HEK293 (cell line): ENCODE measurements around the gene ERF.

Experiments
- BCL11A ChIP-seq: fragments of 450-650 bp; formaldehyde crosslinking; IDR thresholded peaks from 2 replicates; pipeline ENCODE4 v1.5.1; 2016; ENCODE audit warnings: low read depth, missing biosample characterization, missing genetic modification characterization
- KLF10 ChIP-seq: fragments of 450-650 bp; IDR thresholded peaks from 2 replicates; pipeline ENCODE4 v1.5.1; 2018; ENCODE audit warnings: missing biosample characterization, mild to moderate bottlenecking, missing genetic modification characterization
- OSR2 ChIP-seq: fragments of 450-650 bp; formaldehyde crosslinking; IDR thresholded peaks from 2 replicates; pipeline ENCODE4 v1.5.1; 2016; ENCODE audit warnings: missing biosample characterization, missing genetic modification characterization
- TSHZ1 ChIP-seq: fragments of 450-650 bp; formaldehyde crosslinking; IDR thresholded peaks from 2 replicates; pipeline ENCODE4 v1.5.1; 2016; ENCODE audit warnings: missing biosample characterization, missing genetic modification characterization, borderline replicate concordance
- ZBTB17 ChIP-seq: fragments of 450-650 bp; formaldehyde crosslinking; IDR thresholded peaks from 2 replicates; pipeline ENCODE4 v1.5.1; 2016; ENCODE audit warnings: missing biosample characterization, missing genetic modification characterization
- ZBTB8A ChIP-seq: fragments of 450-650 bp; formaldehyde crosslinking; IDR thresholded peaks from 2 replicates; pipeline ENCODE4 v1.5.1; 2016; ENCODE audit warnings: missing biosample characterization, missing genetic modification characterization
- ZNF169 ChIP-seq: fragments of 450-650 bp; formaldehyde crosslinking; IDR thresholded peaks from 2 replicates; pipeline ENCODE4 v1.5.1; 2016; ENCODE audit warnings: missing biosample characterization, missing genetic modification characterization
- ZNF18 ChIP-seq: fragments of 450-650 bp; formaldehyde crosslinking; IDR thresholded peaks from 2 replicates; pipeline ENCODE4 v1.5.1; 2016; ENCODE audit warnings: missing biosample characterization, missing genetic modification characterization
- ZNF202 ChIP-seq: fragments of 450-650 bp; formaldehyde crosslinking; IDR thresholded peaks from 2 replicates; pipeline ENCODE4 v1.5.1; 2016; ENCODE audit warnings: missing biosample characterization, missing genetic modification characterization, borderline replicate concordance
- ZNF391 ChIP-seq: fragments of 450-650 bp; formaldehyde crosslinking; IDR thresholded peaks from 2 replicates; pipeline ENCODE4 v1.5.1; 2016; ENCODE audit warnings: low read depth, missing biosample characterization, missing genetic modification characterization, borderline replicate concordance
- ZNF394 ChIP-seq: fragments of 450-650 bp; formaldehyde crosslinking; IDR thresholded peaks from 2 replicates; pipeline ENCODE4 v1.5.1; 2016; ENCODE audit warnings: missing biosample characterization, missing genetic modification characterization, mild to moderate bottlenecking, moderate library complexity, borderline replicate concordance
- ZNF518A ChIP-seq: fragments of 450-650 bp; formaldehyde crosslinking; conservative IDR thresholded peaks from 2 replicates; pipeline ENCODE4 v1.5.1; 2016; ENCODE audit warnings: low read depth, missing biosample characterization, missing genetic modification characterization
- ZNF610 ChIP-seq: fragments of 450-650 bp; formaldehyde crosslinking; IDR thresholded peaks from 2 replicates; pipeline ENCODE4 v1.5.1; 2016; ENCODE audit warnings: missing biosample characterization, missing genetic modification characterization, borderline replicate concordance
- ZNF621 ChIP-seq: fragments of 450-650 bp; formaldehyde crosslinking; IDR thresholded peaks from 2 replicates; pipeline ENCODE4 v1.5.1; 2017; ENCODE audit warnings: missing biosample characterization, missing genetic modification characterization
- ZNF701 ChIP-seq: fragments of 450-650 bp; formaldehyde crosslinking; IDR thresholded peaks from 2 replicates; pipeline ENCODE4 v1.5.1; 2016; ENCODE audit warnings: missing biosample characterization, missing genetic modification characterization
- ZNF76 ChIP-seq: fragments of 450-650 bp; formaldehyde crosslinking; IDR thresholded peaks from 2 replicates; pipeline ENCODE4; 2016; ENCODE audit warnings: low read depth, missing biosample characterization, missing genetic modification characterization, borderline replicate concordance
- TF ChIP-seq, protein P1 (sequence below): fragments of 450-650 bp; formaldehyde crosslinking; IDR thresholded peaks from 2 replicates; pipeline ENCODE4 v1.5.1; 2016; ENCODE audit warnings: missing biosample characterization, missing genetic modification characterization
- TF ChIP-seq, protein P2 (sequence below): fragments of 450-650 bp; formaldehyde crosslinking; conservative IDR thresholded peaks from 2 replicates; pipeline ENCODE4 v1.5.1; 2016; ENCODE audit warnings: low read depth, missing biosample characterization, missing genetic modification characterization
- TF ChIP-seq, protein P3 (sequence below): fragments of 450-650 bp; formaldehyde crosslinking; IDR thresholded peaks from 2 replicates; pipeline ENCODE4 v1.5.1; 2016; ENCODE audit warnings: missing biosample characterization, missing genetic modification characterization

ERF gene

DNA sequence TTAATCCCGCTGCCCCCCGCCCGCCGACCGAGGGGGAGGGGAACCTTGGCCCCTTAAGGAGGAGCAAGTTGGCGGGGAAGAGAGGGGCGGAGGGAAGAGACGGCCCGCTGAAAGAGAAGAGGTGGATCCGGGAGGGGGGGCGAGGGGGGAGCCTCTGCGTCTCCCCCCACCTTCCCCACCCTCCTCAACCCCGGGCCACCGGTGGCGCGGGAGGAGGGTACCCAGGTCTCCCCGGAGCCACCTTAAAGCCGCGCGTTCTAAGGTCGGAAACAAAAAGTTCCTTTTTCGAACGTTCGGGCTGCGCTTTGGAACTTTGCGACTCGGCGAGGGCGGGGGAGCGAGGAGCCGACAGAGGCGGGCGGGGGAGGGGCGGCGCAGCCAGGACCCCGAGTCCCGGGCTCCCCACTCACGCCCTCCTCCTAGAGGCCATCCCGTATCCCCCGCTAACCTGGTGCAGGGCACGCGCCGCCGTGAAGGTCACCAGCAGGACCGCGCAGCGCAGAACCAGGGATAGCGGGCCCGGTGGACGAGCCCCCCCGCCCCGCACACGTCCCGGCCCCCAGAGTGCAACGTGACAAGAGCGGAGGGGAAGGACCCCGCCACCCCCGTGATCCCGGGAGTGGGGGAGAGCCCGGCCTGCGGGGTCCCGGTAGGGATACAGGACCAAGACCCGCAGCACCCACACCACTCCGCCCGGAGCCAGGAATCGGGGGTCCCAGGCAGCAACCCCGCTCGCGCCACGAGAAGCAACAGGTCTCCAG lies 659 bp downstream of the ERF start (continued):
- TF ChIP-seq, protein P1, sequence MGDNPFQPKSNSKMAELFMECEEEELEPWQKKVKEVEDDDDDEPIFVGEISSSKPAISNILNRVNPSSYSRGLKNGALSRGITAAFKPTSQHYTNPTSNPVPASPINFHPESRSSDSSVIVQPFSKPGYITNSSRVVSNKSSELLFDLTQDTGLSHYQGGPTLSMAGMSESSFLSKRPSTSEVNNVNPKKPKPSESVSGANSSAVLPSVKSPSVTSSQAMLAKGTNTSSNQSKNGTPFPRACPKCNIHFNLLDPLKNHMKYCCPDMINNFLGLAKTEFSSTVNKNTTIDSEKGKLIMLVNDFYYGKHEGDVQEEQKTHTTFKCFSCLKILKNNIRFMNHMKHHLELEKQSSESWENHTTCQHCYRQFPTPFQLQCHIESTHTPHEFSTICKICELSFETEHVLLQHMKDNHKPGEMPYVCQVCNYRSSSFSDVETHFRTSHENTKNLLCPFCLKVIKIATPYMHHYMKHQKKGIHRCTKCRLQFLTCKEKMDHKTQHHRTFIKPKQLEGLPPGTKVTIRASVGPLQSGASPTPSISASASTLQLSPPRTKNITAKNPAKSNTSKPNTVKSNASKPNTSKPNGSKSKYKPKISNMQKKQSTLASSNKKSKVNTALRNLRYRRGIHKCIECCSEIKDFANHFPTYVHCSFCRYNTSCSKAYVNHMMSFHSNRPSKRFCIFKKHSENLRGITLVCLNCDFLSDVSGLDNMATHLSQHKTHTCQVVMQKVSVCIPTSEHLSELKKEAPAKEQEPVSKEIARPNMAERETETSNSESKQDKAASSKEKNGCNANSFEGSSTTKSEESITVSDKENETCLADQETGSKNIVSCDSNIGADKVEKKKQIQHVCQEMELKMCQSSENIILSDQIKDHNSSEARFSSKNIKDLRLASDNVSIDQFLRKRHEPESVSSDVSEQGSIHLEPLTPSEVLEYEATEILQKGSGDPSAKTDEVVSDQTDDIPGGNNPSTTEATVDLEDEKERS (tag by site-specific recombination) = no peak
- TF ChIP-seq, protein P2, sequence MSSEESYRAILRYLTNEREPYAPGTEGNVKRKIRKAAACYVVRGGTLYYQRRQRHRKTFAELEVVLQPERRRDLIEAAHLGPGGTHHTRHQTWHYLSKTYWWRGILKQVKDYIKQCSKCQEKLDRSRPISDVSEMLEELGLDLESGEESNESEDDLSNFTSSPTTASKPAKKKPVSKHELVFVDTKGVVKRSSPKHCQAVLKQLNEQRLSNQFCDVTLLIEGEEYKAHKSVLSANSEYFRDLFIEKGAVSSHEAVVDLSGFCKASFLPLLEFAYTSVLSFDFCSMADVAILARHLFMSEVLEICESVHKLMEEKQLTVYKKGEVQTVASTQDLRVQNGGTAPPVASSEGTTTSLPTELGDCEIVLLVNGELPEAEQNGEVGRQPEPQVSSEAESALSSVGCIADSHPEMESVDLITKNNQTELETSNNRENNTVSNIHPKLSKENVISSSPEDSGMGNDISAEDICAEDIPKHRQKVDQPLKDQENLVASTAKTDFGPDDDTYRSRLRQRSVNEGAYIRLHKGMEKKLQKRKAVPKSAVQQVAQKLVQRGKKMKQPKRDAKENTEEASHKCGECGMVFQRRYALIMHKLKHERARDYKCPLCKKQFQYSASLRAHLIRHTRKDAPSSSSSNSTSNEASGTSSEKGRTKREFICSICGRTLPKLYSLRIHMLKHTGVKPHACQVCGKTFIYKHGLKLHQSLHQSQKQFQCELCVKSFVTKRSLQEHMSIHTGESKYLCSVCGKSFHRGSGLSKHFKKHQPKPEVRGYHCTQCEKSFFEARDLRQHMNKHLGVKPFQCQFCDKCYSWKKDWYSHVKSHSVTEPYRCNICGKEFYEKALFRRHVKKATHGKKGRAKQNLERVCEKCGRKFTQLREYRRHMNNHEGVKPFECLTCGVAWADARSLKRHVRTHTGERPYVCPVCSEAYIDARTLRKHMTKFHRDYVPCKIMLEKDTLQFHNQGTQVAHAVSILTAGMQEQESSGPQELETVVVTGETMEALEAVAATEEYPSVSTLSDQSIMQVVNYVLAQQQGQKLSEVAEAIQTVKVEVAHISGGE (tag by site-specific recombination) = peak; percentile 40
- TF ChIP-seq ZNF701 (tag by site-specific recombination) (no peak), ZNF169 (tag by site-specific recombination) (no peak), ZNF610 (tag by site-specific recombination) (0 out of 2 replicates have a peak, but pooled peaks have one; percentile 13), ZBTB17 (peak; percentile 47), ZNF621 (no peak), KLF10 (tag by site-specific recombination) (peak; percentile 57), ZNF391 (tag by site-specific recombination) (peak; percentile 37; the same call in 1 of the 2 replicates), BCL11A (tag by site-specific recombination) (peak; percentile 45; the same call in 1 of the 2 replicates), ZBTB8A (tag by site-specific recombination) (no peak; the same call in 1 of the 2 replicates), ZNF76 (tag by site-specific recombination) (peak; percentile 46; the same call in 1 of the 2 replicates), ZNF518A (no peak), OSR2 (no peak), TSHZ1 (tag by site-specific recombination) (no peak), ZNF18 (tag by site-specific recombination) (peak; percentile 13; the same call in 1 of the 2 replicates), ZNF394 (tag by site-specific recombination) (0 out of 2 replicates have a peak, but pooled peaks have one; percentile 12), ZNF202 (tag by site-specific recombination) (no peak)
- TF ChIP-seq, protein P3, sequence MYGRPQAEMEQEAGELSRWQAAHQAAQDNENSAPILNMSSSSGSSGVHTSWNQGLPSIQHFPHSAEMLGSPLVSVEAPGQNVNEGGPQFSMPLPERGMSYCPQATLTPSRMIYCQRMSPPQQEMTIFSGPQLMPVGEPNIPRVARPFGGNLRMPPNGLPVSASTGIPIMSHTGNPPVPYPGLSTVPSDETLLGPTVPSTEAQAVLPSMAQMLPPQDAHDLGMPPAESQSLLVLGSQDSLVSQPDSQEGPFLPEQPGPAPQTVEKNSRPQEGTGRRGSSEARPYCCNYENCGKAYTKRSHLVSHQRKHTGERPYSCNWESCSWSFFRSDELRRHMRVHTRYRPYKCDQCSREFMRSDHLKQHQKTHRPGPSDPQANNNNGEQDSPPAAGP (tag by site-specific recombination) = peak; percentile 27; the same call in 1 of the 2 replicates
